NB4 (cell line): Measurements from ENCODE around the gene VAV3.

Source experiments
- DNase-seq: peaks from one replicate; pipeline ENCODE4 v3.0.0; 2010; ENCODE audit warnings: low read depth
- H3K4me3 ChIP-seq: one replicate; pipeline ENCODE4 v1.5.1; 2011; ENCODE audit warnings: mild to moderate bottlenecking, low read depth, low read length, moderate library complexity
- MYC ChIP-seq: IDR thresholded peaks from 2 replicates; pipeline ENCODE4 v1.6.1; 2011; ENCODE audit warnings: low read depth, low read length
- POLR2A ChIP-seq: IDR thresholded peaks from 2 replicates; pipeline ENCODE4 v1.6.1; 2011; ENCODE audit warnings: mild to moderate bottlenecking; ENCODE audit not compliant: insufficient read length; ENCODE audit errors: extremely low read depth
- TF ChIP-seq, protein P1 (sequence below): IDR thresholded peaks from 2 replicates; pipeline ENCODE4 v1.6.1; 2011; ENCODE audit warnings: low read depth, low read length
- TF ChIP-seq, protein P2 (sequence below): IDR thresholded peaks from one replicate; pipeline ENCODE4 v1.5.1; 2012; ENCODE audit warnings: low read depth, low read length

VAV3 gene

DNA sequence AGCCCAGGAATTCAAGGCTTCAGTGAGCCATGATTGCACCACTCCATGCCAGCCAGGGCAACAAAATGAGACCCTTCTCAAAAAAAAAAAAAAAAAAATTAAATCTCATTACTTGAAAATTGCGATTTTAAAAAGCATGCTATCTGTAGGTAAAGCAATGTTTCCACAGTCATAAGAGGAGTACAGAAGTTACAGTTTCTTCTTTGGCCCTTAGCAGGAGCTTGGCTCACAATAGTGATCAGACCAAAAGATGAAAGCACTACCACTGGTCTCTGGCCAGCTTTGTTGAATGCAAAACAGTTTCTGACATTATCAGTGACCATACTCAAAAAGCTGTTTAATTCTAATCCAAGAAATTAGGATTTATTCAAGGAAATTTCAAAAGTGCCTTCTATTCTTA, 31.2 kb downstream of the VAV3 start:
- H3K4me3 ChIP-seq: no peak overlapping the region
- no peak for DNase-seq

DNA sequence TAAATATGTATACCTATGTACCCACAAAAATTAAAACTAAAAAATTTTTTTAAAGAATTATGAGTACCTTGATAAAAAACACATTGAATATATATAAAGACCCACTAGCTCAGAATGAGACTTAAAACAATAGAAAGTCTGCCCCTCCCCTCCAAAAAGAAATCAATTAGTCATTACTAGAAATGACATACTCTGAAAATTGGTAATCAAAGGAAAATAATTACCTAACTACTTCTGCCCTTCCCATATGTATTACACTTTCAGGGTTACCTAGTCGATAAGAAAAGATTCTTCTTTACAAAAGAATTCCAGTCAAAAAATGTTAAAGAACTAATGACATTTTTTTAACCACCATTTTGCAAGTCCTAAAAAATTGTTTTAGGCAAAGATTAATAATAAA, 34.7 kb downstream of the VAV3 start:
- DNase-seq: no peak
- no peak overlapping the region for H3K4me3 ChIP-seq
- TF ChIP-seq, protein P1, sequence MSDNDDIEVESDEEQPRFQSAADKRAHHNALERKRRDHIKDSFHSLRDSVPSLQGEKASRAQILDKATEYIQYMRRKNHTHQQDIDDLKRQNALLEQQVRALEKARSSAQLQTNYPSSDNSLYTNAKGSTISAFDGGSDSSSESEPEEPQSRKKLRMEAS: no peak
- TF ChIP-seq, protein P2, sequence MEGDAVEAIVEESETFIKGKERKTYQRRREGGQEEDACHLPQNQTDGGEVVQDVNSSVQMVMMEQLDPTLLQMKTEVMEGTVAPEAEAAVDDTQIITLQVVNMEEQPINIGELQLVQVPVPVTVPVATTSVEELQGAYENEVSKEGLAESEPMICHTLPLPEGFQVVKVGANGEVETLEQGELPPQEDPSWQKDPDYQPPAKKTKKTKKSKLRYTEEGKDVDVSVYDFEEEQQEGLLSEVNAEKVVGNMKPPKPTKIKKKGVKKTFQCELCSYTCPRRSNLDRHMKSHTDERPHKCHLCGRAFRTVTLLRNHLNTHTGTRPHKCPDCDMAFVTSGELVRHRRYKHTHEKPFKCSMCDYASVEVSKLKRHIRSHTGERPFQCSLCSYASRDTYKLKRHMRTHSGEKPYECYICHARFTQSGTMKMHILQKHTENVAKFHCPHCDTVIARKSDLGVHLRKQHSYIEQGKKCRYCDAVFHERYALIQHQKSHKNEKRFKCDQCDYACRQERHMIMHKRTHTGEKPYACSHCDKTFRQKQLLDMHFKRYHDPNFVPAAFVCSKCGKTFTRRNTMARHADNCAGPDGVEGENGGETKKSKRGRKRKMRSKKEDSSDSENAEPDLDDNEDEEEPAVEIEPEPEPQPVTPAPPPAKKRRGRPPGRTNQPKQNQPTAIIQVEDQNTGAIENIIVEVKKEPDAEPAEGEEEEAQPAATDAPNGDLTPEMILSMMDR: no peak
- TF ChIP-seq MYC (no peak), POLR2A (no peak)

More for the DNA sequence above, 31.2 kb downstream of the VAV3 start:
- no peak for TF ChIP-seq POLR2A
- TF ChIP-seq MYC: no peak
- TF ChIP-seq, protein P1: no peak
- TF ChIP-seq, protein P2: no peak

DNA sequence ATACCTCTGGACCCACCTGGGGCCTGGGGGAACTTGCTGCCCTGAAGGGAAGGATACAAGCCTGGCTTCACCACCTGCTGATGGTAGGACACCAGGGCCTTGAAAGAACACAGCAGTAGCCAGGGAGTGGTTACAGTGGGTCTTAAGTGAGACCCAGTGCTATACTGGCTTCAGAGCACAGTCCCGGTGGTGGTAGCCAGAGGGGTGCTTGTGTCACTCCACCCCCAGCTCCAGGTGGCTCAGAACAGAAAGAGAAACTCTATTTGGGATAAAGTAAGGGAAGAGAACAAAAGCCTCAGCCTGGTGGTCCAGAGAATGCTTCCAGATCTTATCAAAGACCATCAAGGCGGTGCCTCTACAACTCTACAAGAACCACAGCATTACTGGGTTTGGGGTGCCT, 37.2 kb downstream of the VAV3 start:
- H3K4me3 ChIP-seq: no peak overlapping the region
- TF ChIP-seq MYC (no peak), POLR2A (no peak)
- TF ChIP-seq, protein P2: no peak
- TF ChIP-seq, protein P1: no peak
- no peak for DNase-seq

DNA sequence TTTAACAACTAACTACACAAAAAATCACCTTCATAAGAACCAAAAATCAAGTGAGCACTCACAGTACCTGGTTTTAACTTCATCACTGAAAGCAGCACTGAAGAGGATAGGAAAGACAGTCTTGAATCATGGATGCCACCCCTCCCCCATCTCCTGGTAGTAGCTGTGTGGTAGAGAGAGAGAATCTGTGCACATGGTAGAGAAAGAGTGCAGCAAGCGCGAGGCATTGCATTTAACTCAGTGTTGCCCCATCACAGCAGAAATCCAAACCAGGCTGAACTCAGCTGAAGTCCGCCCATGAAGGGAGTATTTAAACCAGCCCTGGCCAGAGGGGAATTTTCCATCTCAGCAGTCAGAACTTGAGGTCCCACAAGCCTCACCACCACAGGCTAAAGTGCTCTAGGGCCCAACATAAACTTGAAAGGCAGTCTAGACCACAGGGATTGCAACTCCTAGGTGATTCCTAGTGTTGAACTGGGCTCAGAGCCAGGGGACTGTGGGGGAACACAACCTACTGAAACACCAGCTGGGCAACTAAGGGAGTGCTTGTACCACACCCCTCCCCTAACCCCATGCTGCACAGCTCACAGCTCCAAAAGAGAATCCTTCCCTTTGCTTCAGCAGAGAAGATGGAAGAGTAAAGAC, 38.4 kb downstream of the VAV3 start:
- H3K4me3 ChIP-seq: no peak overlapping the region
- no peak for TF ChIP-seq POLR2A
- TF ChIP-seq, protein P1: no peak
- no peak for TF ChIP-seq MYC
- TF ChIP-seq, protein P2: no peak
- DNase-seq: no peak

DNA sequence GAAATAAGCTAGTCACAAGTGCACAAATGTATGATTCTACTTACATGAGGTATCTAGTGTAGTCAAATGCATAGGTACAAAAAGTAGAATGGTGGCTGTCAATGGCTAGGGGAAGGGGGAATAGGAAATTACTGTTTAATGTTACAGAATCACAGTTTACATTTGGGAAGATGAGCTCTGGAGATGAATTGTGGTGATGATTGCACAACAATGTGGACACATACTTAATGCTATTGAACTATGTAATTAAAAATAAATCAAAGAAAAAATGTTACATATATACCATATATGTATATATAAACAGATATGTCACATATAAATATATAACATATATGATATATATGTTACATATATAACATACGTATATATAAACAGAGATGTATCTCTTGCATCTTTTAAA, 39.4 kb downstream of the VAV3 start:
- H3K4me3 ChIP-seq: no peak overlapping the region
- no peak for DNase-seq
- TF ChIP-seq, protein P1: no peak

DNA sequence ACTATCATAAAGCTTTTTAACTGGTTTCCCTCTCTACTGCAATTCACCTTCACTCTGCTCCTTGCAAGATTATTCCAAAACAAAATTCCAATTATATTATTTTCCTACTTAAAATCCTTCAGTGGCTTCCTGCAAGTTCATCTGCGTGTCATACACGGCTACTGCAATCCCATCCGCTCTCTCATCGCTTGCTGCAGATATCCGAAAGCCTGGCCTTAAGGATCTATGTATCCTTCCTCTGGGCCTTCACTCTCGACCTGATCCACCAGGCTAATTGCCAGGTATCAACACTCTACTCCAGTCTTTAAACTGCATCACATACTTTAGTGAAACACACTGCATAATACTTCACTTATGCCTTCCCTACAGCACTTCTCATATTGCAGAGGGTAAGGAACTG, 44.0 kb downstream of the VAV3 start:
- TF ChIP-seq POLR2A: no peak
- TF ChIP-seq MYC: no peak
- TF ChIP-seq, protein P2: no peak
- TF ChIP-seq, protein P1: no peak
- no peak for DNase-seq
- H3K4me3 ChIP-seq: no peak overlapping the region
